ENCODE data around the gene RTEL1.

The RTEL1 gene

DNA sequence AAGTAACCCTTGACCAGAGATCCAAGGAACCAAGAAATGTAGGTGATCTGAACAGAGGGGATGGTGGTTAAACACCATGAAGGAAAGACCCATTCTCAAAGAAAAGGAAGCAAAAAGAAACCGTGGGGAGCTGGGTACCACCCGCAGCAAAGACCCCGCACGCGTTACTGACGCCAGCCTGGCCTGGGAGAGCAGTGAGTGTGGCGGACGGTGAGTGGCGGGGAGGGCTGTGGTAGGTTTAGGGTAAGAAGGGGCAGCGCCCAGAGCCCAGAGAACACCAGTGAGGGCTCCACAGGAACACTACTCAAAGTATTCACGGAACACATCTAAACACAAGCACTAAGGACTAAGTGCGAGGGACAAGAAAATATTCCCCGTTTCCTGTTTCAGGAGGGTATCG is 35.4 kb upstream of the RTEL1 start:
- no peaks in the 10 kb centered on the region for H4K20me1 ChIP-seq (ENCODE audit: control insufficient read depth, insufficient read depth, low read depth, low read length)
- TF ChIP-seq EZH2phosphoT487 (IDR thresholded peaks at IDR 0.05; ENCODE audit: borderline replicate concordance, low read length): no peak
- H3K36me3 ChIP-seq (ENCODE audit: control insufficient read depth, low read length): peaks cover 25% of the 10 kb centered on the region
- no peaks in the 10 kb centered on the region for H3K9me2 ChIP-seq (replicated peaks; ENCODE audit: control insufficient read depth, low read length)
- no peaks in the 10 kb centered on the region for H3K27me3 ChIP-seq (ENCODE audit: control insufficient read depth, low read length)
- peaks cover 88% of the 10 kb centered on the region for H3K79me2 ChIP-seq (ENCODE audit: control insufficient read depth, low read length)
- H3K4me1 ChIP-seq (ENCODE audit: control insufficient read depth, low read length): peaks cover 10% of the 10 kb centered on the region
- H3K9me3 ChIP-seq (ENCODE audit: control insufficient read depth, insufficient read depth, low read length): no peaks in the 10 kb centered on the region
- no peak overlapping the region for H3K27ac ChIP-seq (ENCODE audit: low read depth, low read length)
- H3K4me2 ChIP-seq (ENCODE audit: low read length): no peak overlapping the region
- no peak overlapping the region for H3K4me3 ChIP-seq (ENCODE audit: low read length)
- H3F3A ChIP-seq (ENCODE audit: control insufficient read depth, insufficient read depth): peaks cover 6% of the 10 kb centered on the region; the same call in 1 of the 2 replicates

- H3K27ac ChIP-seq (ENCODE audit: low read depth, low read length): no peak overlapping the region
- no peak overlapping the region for H3K4me3 ChIP-seq (ENCODE audit: low read length)
- H3K9me3 ChIP-seq (ENCODE audit: control insufficient read depth, insufficient read depth, low read length): no peaks in the 10 kb centered on the region
- H3K4me1 ChIP-seq (ENCODE audit: control insufficient read depth, low read length): peaks cover 26% of the 10 kb centered on the region
- H4K20me1 ChIP-seq (ENCODE audit: control insufficient read depth, insufficient read depth, low read depth, low read length): no peaks in the 10 kb centered on the region
- H3K79me2 ChIP-seq (ENCODE audit: control insufficient read depth, low read length): peaks cover 89% of the 10 kb centered on the region
- no peak overlapping the region for H3K4me2 ChIP-seq (ENCODE audit: low read length)
- no peaks in the 10 kb centered on the region for H3K27me3 ChIP-seq (ENCODE audit: control insufficient read depth, low read length)
- H3K9me2 ChIP-seq (replicated peaks; ENCODE audit: control insufficient read depth, low read length): no peaks in the 10 kb centered on the region
- H3F3A ChIP-seq (ENCODE audit: control insufficient read depth, insufficient read depth): peaks cover 13% of the 10 kb centered on the region; the same call in 1 of the 2 replicates
- TF ChIP-seq, protein P1, sequence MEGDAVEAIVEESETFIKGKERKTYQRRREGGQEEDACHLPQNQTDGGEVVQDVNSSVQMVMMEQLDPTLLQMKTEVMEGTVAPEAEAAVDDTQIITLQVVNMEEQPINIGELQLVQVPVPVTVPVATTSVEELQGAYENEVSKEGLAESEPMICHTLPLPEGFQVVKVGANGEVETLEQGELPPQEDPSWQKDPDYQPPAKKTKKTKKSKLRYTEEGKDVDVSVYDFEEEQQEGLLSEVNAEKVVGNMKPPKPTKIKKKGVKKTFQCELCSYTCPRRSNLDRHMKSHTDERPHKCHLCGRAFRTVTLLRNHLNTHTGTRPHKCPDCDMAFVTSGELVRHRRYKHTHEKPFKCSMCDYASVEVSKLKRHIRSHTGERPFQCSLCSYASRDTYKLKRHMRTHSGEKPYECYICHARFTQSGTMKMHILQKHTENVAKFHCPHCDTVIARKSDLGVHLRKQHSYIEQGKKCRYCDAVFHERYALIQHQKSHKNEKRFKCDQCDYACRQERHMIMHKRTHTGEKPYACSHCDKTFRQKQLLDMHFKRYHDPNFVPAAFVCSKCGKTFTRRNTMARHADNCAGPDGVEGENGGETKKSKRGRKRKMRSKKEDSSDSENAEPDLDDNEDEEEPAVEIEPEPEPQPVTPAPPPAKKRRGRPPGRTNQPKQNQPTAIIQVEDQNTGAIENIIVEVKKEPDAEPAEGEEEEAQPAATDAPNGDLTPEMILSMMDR (IDR thresholded peaks at IDR 0.05; ENCODE audit: low read depth, low read length, poor library complexity, severe bottlenecking): no peak
- TF ChIP-seq EZH2phosphoT487 (IDR thresholded peaks at IDR 0.05; ENCODE audit: borderline replicate concordance, low read length): no peak
- peaks cover 21% of the 10 kb centered on the region for H3K36me3 ChIP-seq (ENCODE audit: control insufficient read depth, low read length)
Measured at GRCh38 chr20:63624486-63624885, 33.6 kb upstream of the RTEL1 start.

GRCh38 chr20:63625771-63626423 is 32.2 kb upstream of the RTEL1 start:
- H3K4me1 ChIP-seq (ENCODE audit: control insufficient read depth, low read length): peaks cover 37% of the 10 kb centered on the region
- H3K27me3 ChIP-seq (ENCODE audit: control insufficient read depth, low read length): no peaks in the 10 kb centered on the region
- no peaks in the 10 kb centered on the region for H4K20me1 ChIP-seq (ENCODE audit: control insufficient read depth, insufficient read depth, low read depth, low read length)
- H3K9me3 ChIP-seq (ENCODE audit: control insufficient read depth, insufficient read depth, low read length): no peaks in the 10 kb centered on the region
- H3K79me2 ChIP-seq (ENCODE audit: control insufficient read depth, low read length): peaks cover 76% of the 10 kb centered on the region
- peak overlapping the region; percentile 72 for H3K27ac ChIP-seq (ENCODE audit: low read depth, low read length)
- peak overlapping the region; percentile 85 for H3K4me3 ChIP-seq (ENCODE audit: low read length)
- H3K36me3 ChIP-seq (ENCODE audit: control insufficient read depth, low read length): peaks cover 24% of the 10 kb centered on the region
- TF ChIP-seq, protein P1 (IDR thresholded peaks at IDR 0.05; ENCODE audit: low read depth, low read length, poor library complexity, severe bottlenecking): no peak
- TF ChIP-seq EZH2phosphoT487 (IDR thresholded peaks at IDR 0.05; ENCODE audit: borderline replicate concordance, low read length): no peak
- peak overlapping the region; percentile 86 for H3K4me2 ChIP-seq (ENCODE audit: low read length)
- no peaks in the 10 kb centered on the region for H3K9me2 ChIP-seq (replicated peaks; ENCODE audit: control insufficient read depth, low read length)
- H3F3A ChIP-seq (ENCODE audit: control insufficient read depth, insufficient read depth): peaks cover 17% of the 10 kb centered on the region; the same call in 1 of the 2 replicates

DNA sequence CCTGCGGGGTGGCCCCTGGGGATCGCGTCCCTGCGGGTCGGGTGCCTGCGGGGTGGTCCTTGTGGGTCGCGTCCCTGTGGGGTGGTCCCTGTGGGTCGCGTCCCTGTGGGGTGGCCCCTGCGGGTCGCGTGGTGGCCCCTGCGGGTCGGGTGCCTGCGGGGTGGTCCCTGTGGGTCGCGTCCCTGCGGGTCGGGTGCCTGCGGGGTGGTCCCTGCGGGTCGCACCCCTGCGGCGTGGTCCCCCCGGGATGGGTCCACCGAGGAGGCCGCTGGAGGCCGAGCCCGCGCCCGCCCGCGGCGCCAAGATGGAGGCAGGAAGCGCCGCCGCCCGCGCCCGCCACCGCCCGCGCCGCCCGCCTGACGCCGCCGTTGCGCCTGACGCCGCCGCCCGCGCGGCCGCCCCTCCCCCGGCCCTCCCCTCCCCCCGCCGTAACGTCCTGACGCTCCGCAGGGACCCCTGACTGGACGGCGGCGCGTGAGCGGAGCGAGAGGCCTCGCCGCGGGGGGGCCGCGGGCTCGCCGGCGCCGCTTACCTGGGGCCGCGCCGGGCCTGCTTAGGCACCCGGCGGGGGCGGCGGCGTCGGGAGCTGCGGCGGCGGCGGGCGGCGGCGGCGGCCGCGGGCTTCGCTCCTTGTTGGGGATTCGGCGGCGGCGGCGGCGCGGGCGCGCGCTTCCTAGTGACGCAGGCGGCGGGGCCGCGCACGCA is 31.5 kb upstream of the RTEL1 start, which contains the start of gene GMEB2:
Gene GMEB2, minus strand, starts transcription at position 678 of the 705 bp plus-strand sequence. CDS start 7,704 bp downstream, outside the sequence.
- H4K20me1 ChIP-seq (ENCODE audit: control insufficient read depth, insufficient read depth, low read depth, low read length): no peaks in the 10 kb centered on the region
- no peaks in the 10 kb centered on the region for H3K27me3 ChIP-seq (ENCODE audit: control insufficient read depth, low read length)
- no peaks in the 10 kb centered on the region for H3K9me2 ChIP-seq (replicated peaks; ENCODE audit: control insufficient read depth, low read length)
- peaks cover 72% of the 10 kb centered on the region for H3K79me2 ChIP-seq (ENCODE audit: control insufficient read depth, low read length)
- peaks cover 17% of the 10 kb centered on the region; the same call in 1 of the 2 replicates for H3F3A ChIP-seq (ENCODE audit: control insufficient read depth, insufficient read depth)
- H3K36me3 ChIP-seq (ENCODE audit: control insufficient read depth, low read length): peaks cover 24% of the 10 kb centered on the region
- H3K4me3 ChIP-seq (ENCODE audit: low read length): peak within 1 kb of the TSS; percentile 98
- peaks cover 44% of the 10 kb centered on the region for H3K4me1 ChIP-seq (ENCODE audit: control insufficient read depth, low read length)
- no peaks in the 10 kb centered on the region for H3K9me3 ChIP-seq (ENCODE audit: control insufficient read depth, insufficient read depth, low read length)
- peak within 1 kb of the TSS; percentile 90 for H3K4me2 ChIP-seq (ENCODE audit: low read length)
- no peak for TF ChIP-seq EZH2phosphoT487 (IDR thresholded peaks at IDR 0.05; ENCODE audit: borderline replicate concordance, low read length)
- TF ChIP-seq, protein P1 (IDR thresholded peaks at IDR 0.05; ENCODE audit: low read depth, low read length, poor library complexity, severe bottlenecking): no peak
- peak within 1 kb of the TSS; percentile 72 for H3K27ac ChIP-seq (ENCODE audit: low read depth, low read length)

All from DOHH2 (cell line).